ENCODE results near the gene TRIO. TPM values are rescaled to one million over a fixed set of nuclear protein-coding genes. Genes with fewer than 3 reads are reported as not detected.

The TRIO gene
- total RNA-seq, 1 experiment from 2014 or later = 136 TPM

- ChIA-PET POLR2A (no interaction called here), CTCF (interaction anchor here (0.6 to 3.9 kb wide), 3 partner anchors 16 to 429 kb away, joined by 3 to 18 read pairs (median 6); no protein-coding TSS in a partner anchor)
- no peaks in the 10 kb centered on the region for H3K4me1 Mint-ChIP-seq (ENCODE audit: insufficient read depth, unreplicated experiment)
- no peak overlapping the region for H3K27ac Mint-ChIP-seq (ENCODE audit: low read depth, unreplicated experiment)
- H3K36me3 Mint-ChIP-seq (ENCODE audit: insufficient read depth, unreplicated experiment) = peaks cover 80% of the 10 kb centered on the region
- no TSS peak for BruUV-seq (replicated peaks)
- intact Hi-C loops (cut with micrococcal nuclease) = no loop called here
- H3K9me3 Mint-ChIP-seq (ENCODE audit: unreplicated experiment) = no peaks in the 10 kb centered on the region
- no peaks in the 10 kb centered on the region for H3K27me3 Mint-ChIP-seq (ENCODE audit: insufficient read depth, unreplicated experiment)
- TF ChIP-seq CTCF (IDR thresholded peaks at IDR 0.05; ENCODE audit: unreplicated experiment) = no peak
- no peak for DNase-seq (ENCODE audit: unreplicated experiment)
- no peak overlapping the region for H3K4me3 Mint-ChIP-seq (ENCODE audit: unreplicated experiment)
These were observed 273.6 kb downstream of the TRIO start for GRCh38 chr5:14416621-14417275.

GRCh38 chr5:14417276-14417730, 274.2 kb downstream of the TRIO start:
- no peak for TF ChIP-seq CTCF (IDR thresholded peaks at IDR 0.05; ENCODE audit: unreplicated experiment)
- no peaks in the 10 kb centered on the region for H3K27me3 Mint-ChIP-seq (ENCODE audit: insufficient read depth, unreplicated experiment)
- no peaks in the 10 kb centered on the region for H3K9me3 Mint-ChIP-seq (ENCODE audit: unreplicated experiment)
- intact Hi-C loops (cut with micrococcal nuclease) = no loop called here
- ChIA-PET CTCF (interaction anchor here (0.6 to 3.9 kb wide), 4 partner anchors 17 to 430 kb away, joined by 3 to 18 read pairs (median 9); no protein-coding TSS in a partner anchor), POLR2A (no interaction called here)
- DNase-seq (ENCODE audit: unreplicated experiment) = no peak
- no TSS peak for BruUV-seq (replicated peaks)
- H3K27ac Mint-ChIP-seq (ENCODE audit: low read depth, unreplicated experiment) = peak overlapping the region; percentile 17
- no peaks in the 10 kb centered on the region for H3K4me1 Mint-ChIP-seq (ENCODE audit: insufficient read depth, unreplicated experiment)
- H3K4me3 Mint-ChIP-seq (ENCODE audit: unreplicated experiment) = no peak overlapping the region
- peaks cover 80% of the 10 kb centered on the region for H3K36me3 Mint-ChIP-seq (ENCODE audit: insufficient read depth, unreplicated experiment)

GRCh38 chr5:14417792-14418765, 274.9 kb downstream of the TRIO start:
- intact Hi-C loops (cut with micrococcal nuclease) = no loop called here
- TF ChIP-seq CTCF (IDR thresholded peaks at IDR 0.05; ENCODE audit: unreplicated experiment) = no peak
- ChIA-PET CTCF (interaction anchor here (0.6 to 3.9 kb wide), 4 partner anchors 14 to 431 kb away, joined by 3 to 18 read pairs (median 8); no protein-coding TSS in a partner anchor), POLR2A (no interaction called here)
- BruUV-seq (replicated peaks) = no TSS peak
- Mint-ChIP-seq H3K4me1 (ENCODE audit: insufficient read depth, unreplicated experiment) (no peaks in the 10 kb centered on the region), H3K4me3 (ENCODE audit: unreplicated experiment) (no peak overlapping the region), H3K27me3 (ENCODE audit: insufficient read depth, unreplicated experiment) (no peaks in the 10 kb centered on the region), H3K27ac (ENCODE audit: low read depth, unreplicated experiment) (peak overlapping the region; percentile 17), H3K9me3 (ENCODE audit: unreplicated experiment) (no peaks in the 10 kb centered on the region), H3K36me3 (ENCODE audit: insufficient read depth, unreplicated experiment) (peaks cover 81% of the 10 kb centered on the region)
- no peak for DNase-seq (ENCODE audit: unreplicated experiment)

- CTCF ChIA-PET = interaction anchor here (1.2 to 3.9 kb wide), 3 partner anchors 19 to 229 kb away, joined by 4 to 18 read pairs (median 4); no protein-coding TSS in a partner anchor
- Mint-ChIP-seq H3K4me3 (ENCODE audit: unreplicated experiment) (no peak overlapping the region), H3K36me3 (ENCODE audit: insufficient read depth, unreplicated experiment) (peaks cover 80% of the 10 kb centered on the region), H3K9me3 (ENCODE audit: unreplicated experiment) (no peaks in the 10 kb centered on the region), H3K27me3 (ENCODE audit: insufficient read depth, unreplicated experiment) (no peaks in the 10 kb centered on the region), H3K4me1 (ENCODE audit: insufficient read depth, unreplicated experiment) (no peaks in the 10 kb centered on the region), H3K27ac (ENCODE audit: low read depth, unreplicated experiment) (no peak overlapping the region)
- intact Hi-C loops (cut with micrococcal nuclease) = no loop called here
- POLR2A ChIA-PET = no interaction called here
- TF ChIP-seq CTCF (IDR thresholded peaks at IDR 0.05; ENCODE audit: unreplicated experiment) = no peak
- no peak for DNase-seq (ENCODE audit: unreplicated experiment)
- no TSS peak for BruUV-seq (replicated peaks)
These were observed 276.5 kb downstream of the TRIO start for GRCh38 chr5:14419686-14420085.

Data from MCF 10A (cell line).